Neural cell (in vitro differentiated cells): ENCODE data around the gene COPA. TPM values are rescaled to one million over a fixed set of nuclear protein-coding genes. Genes with fewer than 3 reads are reported as not detected.

Experiments used
- H2AFZ ChIP-seq: fragments of 200-600, 300-800 bp; sonication (generic), shearing (Covaris generic); 2 replicates; pipeline ENCODE4 v1.6.0; 2014; ENCODE audit warnings: low read depth, mild to moderate bottlenecking, antibody characterized with exemption, low read length, moderate library complexity
- H3F3A ChIP-seq: fragments of 200-600 bp; shearing (Covaris generic); 2 replicates; pipeline ENCODE4 v1.6.1; 2016; ENCODE audit warnings: mild to moderate bottlenecking, moderate library complexity, mixed read lengths, antibody characterized with exemption, low read length; ENCODE audit not compliant: insufficient read depth, poor library complexity, severe bottlenecking
- H3K27ac ChIP-seq: fragments of 200-600, 300-800 bp; sonication (generic), shearing (Covaris generic); 2 replicates; pipeline ENCODE4 v1.5.1; 2014; ENCODE audit warnings: mild to moderate bottlenecking, low read length, moderate library complexity
- H3K27me3 ChIP-seq: fragments of 300-800, 200-600 bp; sonication (generic), shearing (Covaris generic); 2 replicates; pipeline ENCODE4 v1.6.0; 2014; ENCODE audit warnings: mild to moderate bottlenecking, low read depth, low read length, moderate library complexity; ENCODE audit not compliant: insufficient read depth
- H3K36me3 ChIP-seq: fragments of 300-800, 200-600 bp; sonication (generic), shearing (Covaris generic); 2 replicates; pipeline ENCODE4 v1.5.1; 2014; ENCODE audit warnings: mild to moderate bottlenecking, antibody characterized with exemption, low read length, moderate library complexity; ENCODE audit not compliant: insufficient read depth
- H3K4me2 ChIP-seq: fragments of 300-800, 200-600 bp; sonication (generic), shearing (Covaris generic); 2 replicates; pipeline ENCODE4 v1.6.0; 2014; ENCODE audit warnings: mild to moderate bottlenecking, low read length
- H3K4me3 ChIP-seq: fragments of 300-800, 200-600 bp; sonication (generic), shearing (Covaris generic); 2 replicates; pipeline ENCODE4 v1.5.1; 2014; ENCODE audit warnings: mild to moderate bottlenecking, low read length, moderate library complexity
- H3K79me2 ChIP-seq: fragments of 200-600 bp; shearing (Covaris generic); replicated peaks from 2 replicates; pipeline ENCODE4 v1.6.0; 2014; ENCODE audit warnings: mild to moderate bottlenecking, low read length, moderate library complexity; ENCODE audit not compliant: insufficient read depth
- H3K9ac ChIP-seq: fragments of 300-800, 200-600 bp; sonication (generic), shearing (Covaris generic); 2 replicates; pipeline ENCODE4 v1.6.1; 2016; ENCODE audit warnings: mild to moderate bottlenecking, low read length, mixed read lengths
- H3K9me2 ChIP-seq: fragments of 200-600 bp; shearing (Covaris generic); 2 replicates; pipeline ENCODE4 v1.6.1; 2016; ENCODE audit warnings: mild to moderate bottlenecking, low read length, mixed read lengths; ENCODE audit not compliant: insufficient read depth
- H3K9me3 ChIP-seq: fragments of 200-600, 300-800 bp; sonication (generic), shearing (Covaris generic); 2 replicates; pipeline ENCODE4 v1.6.1; 2016; ENCODE audit warnings: mild to moderate bottlenecking, mixed run types, low read length, moderate library complexity, mixed read lengths
- H4K20me1 ChIP-seq: fragments of 200-600 bp; shearing (Covaris generic); 2 replicates; pipeline ENCODE4 v1.6.1; 2016; ENCODE audit warnings: mild to moderate bottlenecking, mixed run types; ENCODE audit not compliant: insufficient read depth
- CTCF ChIP-seq: fragments of 450-650 bp; IDR thresholded peaks from 2 replicates; pipeline ENCODE4 v1.5.1; 2014; ENCODE audit warnings: antibody characterized with exemption, mild to moderate bottlenecking, moderate library complexity; ENCODE audit not compliant: poor library complexity, severe bottlenecking
- EP300 ChIP-seq: fragments of 450-650 bp; conservative IDR thresholded peaks from 2 replicates; pipeline ENCODE4 v1.6.1; 2014; ENCODE audit warnings: antibody characterized with exemption, mild to moderate bottlenecking, moderate library complexity; ENCODE audit not compliant: poor library complexity, severe bottlenecking
- EZH2 ChIP-seq: fragments of 200-600, 300-800 bp; shearing (Covaris generic), sonication (generic); IDR thresholded peaks from 2 replicates; pipeline ENCODE4 v1.6.1; 2014; ENCODE audit warnings: antibody characterized with exemption, low read length, borderline replicate concordance, mild to moderate bottlenecking; ENCODE audit not compliant: insufficient read depth, poor library complexity, severe bottlenecking
- MXI1 ChIP-seq: fragments of 450-650 bp; conservative IDR thresholded peaks from 2 replicates; pipeline ENCODE4 v1.6.1; 2014; ENCODE audit warnings: antibody characterized with exemption, mild to moderate bottlenecking; ENCODE audit not compliant: poor library complexity, severe bottlenecking
- POLR2AphosphoS5 ChIP-seq: IDR thresholded peaks from 2 replicates; pipeline ENCODE4 v1.6.1; 2012
- RAD21 ChIP-seq: fragments of 450-650 bp; conservative IDR thresholded peaks from 2 replicates; pipeline ENCODE4 v1.6.1; 2014; ENCODE audit warnings: antibody characterized with exemption, mild to moderate bottlenecking, moderate library complexity
- REST ChIP-seq: IDR thresholded peaks from 2 replicates; pipeline ENCODE4 v1.6.1; 2012; ENCODE audit warnings: borderline replicate concordance
- SMC3 ChIP-seq: fragments of 450-650 bp; conservative IDR thresholded peaks from 2 replicates; pipeline ENCODE4 v1.6.1; 2014; ENCODE audit warnings: antibody characterized with exemption, mild to moderate bottlenecking, moderate library complexity; ENCODE audit not compliant: poor library complexity
- TAF1 ChIP-seq: IDR thresholded peaks from 2 replicates; pipeline ENCODE4 v1.6.1; 2012; ENCODE audit warnings: low read depth
- polyA plus RNA-seq: library from polyadenylated mRNA; depleted of rRNA; stranded (reverse); fragments of >200 nt; gene quantifications from 2 replicates; pipeline ENCODE4 v1.2.3, GENCODE V29; 2014

COPA gene
- polyA plus RNA-seq, 1 donor from 2014 or later = 75.0 TPM

GRCh38 chr1:160369087-160369486, 26.0 kb upstream of the COPA start:
- Histone ChIP-seq H3K9ac (no peak overlapping the region), H3K9me3 (no peaks in the 10 kb centered on the region), H2AFZ (no peak overlapping the region), H3K4me2 (no peak overlapping the region), H3K4me3 (no peak overlapping the region), H3F3A (no peaks in the 10 kb centered on the region), H4K20me1 (no peaks in the 10 kb centered on the region), H3K27me3 (no peaks in the 10 kb centered on the region), H3K79me2 (no peaks in the 10 kb centered on the region), H3K27ac (no peak overlapping the region), H3K36me3 (no peaks in the 10 kb centered on the region), H3K9me2 (no peaks in the 10 kb centered on the region)
- no peak for TF ChIP-seq REST

GRCh38 chr1:160367934-160368923, 25.2 kb upstream of the COPA start:
- Histone ChIP-seq H3K4me2 (no peak overlapping the region), H4K20me1 (no peaks in the 10 kb centered on the region), H3K79me2 (no peaks in the 10 kb centered on the region), H3K27ac (no peak overlapping the region), H3K36me3 (no peaks in the 10 kb centered on the region), H2AFZ (no peak overlapping the region), H3K27me3 (no peaks in the 10 kb centered on the region), H3F3A (no peaks in the 10 kb centered on the region), H3K4me3 (no peak overlapping the region), H3K9me2 (no peaks in the 10 kb centered on the region), H3K9me3 (no peaks in the 10 kb centered on the region), H3K9ac (no peak overlapping the region)
- TF ChIP-seq TAF1 (no peak), POLR2AphosphoS5 (no peak), EP300 (no peak), MXI1 (no peak), EZH2 (no peak), REST (no peak), CTCF (no peak), RAD21 (no peak), SMC3 (no peak)
